GM12878 (cell line): ENCODE data around the gene UST. TPM values are rescaled to one million over a fixed set of nuclear protein-coding genes. Genes with fewer than 3 reads are reported as not detected.

Source experiments
- ATF7 ChIP-seq: fragments of 450-650 bp; IDR thresholded peaks from 2 replicates; pipeline ENCODE4 v1.6.1; 2016; ENCODE audit warnings: low read depth, mild to moderate bottlenecking
- BACH1 ChIP-seq: fragments of 450-650 bp; IDR thresholded peaks from 2 replicates; pipeline ENCODE4 v1.6.1; 2017; ENCODE audit warnings: mild to moderate bottlenecking, borderline replicate concordance
- CHD2 ChIP-seq: IDR thresholded peaks from 2 replicates; pipeline ENCODE4 v1.6.1; 2011; ENCODE audit warnings: low read depth, low read length, improper control_type of control experiment, borderline replicate concordance
- EED ChIP-seq: sonication (generic); IDR thresholded peaks from 2 replicates; pipeline ENCODE4 v1.6.1; 2016; ENCODE audit warnings: antibody characterized with exemption, low read depth
- EP300 ChIP-seq, 2 experiments: fragments of 150-350 bp in 1 of 2; IDR thresholded peaks; 2 replicates each; pipeline ENCODE4 v1.6.1; 2011 to 2012; ENCODE audit warnings: low read depth in 2 of 2, low read length in 2 of 2, borderline replicate concordance in 1 of 2, improper control_type of control experiment in 1 of 2, inconsistent platforms in 1 of 2; ENCODE audit not compliant: control insufficient read depth in 1 of 2
- MTA2 ChIP-seq: fragments of 450-650 bp; IDR thresholded peaks from 2 replicates; pipeline ENCODE4 v1.6.1; 2016; ENCODE audit warnings: low read depth, mild to moderate bottlenecking, moderate library complexity
- MXI1 ChIP-seq: fragments of 150-350 bp; IDR thresholded peaks from 2 replicates; pipeline ENCODE4 v1.6.1; 2011; ENCODE audit warnings: low read depth, mild to moderate bottlenecking, inconsistent platforms, low read length, improper control_type of control experiment
- NFXL1 ChIP-seq: fragments of 450-650 bp; IDR thresholded peaks from 2 replicates; pipeline ENCODE4 v1.6.1; 2017; ENCODE audit warnings: antibody characterized with exemption, mild to moderate bottlenecking, borderline replicate concordance
- NFYA ChIP-seq: IDR thresholded peaks from 2 replicates; pipeline ENCODE4 v1.6.1; 2011; ENCODE audit warnings: low read depth, mild to moderate bottlenecking, low read length, improper control_type of control experiment, borderline replicate concordance
- NFYB ChIP-seq: IDR thresholded peaks from 2 replicates; pipeline ENCODE4 v1.6.1; 2011; ENCODE audit warnings: low read depth, mild to moderate bottlenecking, low read length, improper control_type of control experiment, moderate library complexity; ENCODE audit not compliant: insufficient read depth
- RAD51 ChIP-seq: fragments of 450-650 bp; IDR thresholded peaks from 2 replicates; pipeline ENCODE4 v1.6.1; 2016; ENCODE audit warnings: moderate library complexity, mild to moderate bottlenecking, inconsistent platforms
- WRNIP1 ChIP-seq: IDR thresholded peaks from 2 replicates; pipeline ENCODE4 v1.6.1; 2011; ENCODE audit warnings: low read depth, low read length, improper control_type of control experiment, borderline replicate concordance
- YY1 ChIP-seq: IDR thresholded peaks from 2 replicates; pipeline ENCODE4 v1.6.1; 2011; ENCODE audit warnings: low read depth, mild to moderate bottlenecking, low read length
- ZNF207 ChIP-seq: fragments of 450-650 bp; IDR thresholded peaks from 2 replicates; pipeline ENCODE4 v1.6.1; 2014; ENCODE audit warnings: antibody characterized with exemption, mild to moderate bottlenecking, borderline replicate concordance
- polyA plus RNA-seq, 11 experiments: library from polyadenylated mRNA; depleted of rRNA in 4 of 11; unstranded in 6 of 11; stranded (reverse) in 5 of 11; fragments of >200 nt; fragmentation: Nextera tagmentation in 4 of 11; fragmentation: Illumina TruSeq in 1 of 11; extraction: Ambion mirVana in 4 of 11; extraction: Trizol in 1 of 11; gene quantifications; 1 replicate in 1 of 11; 2 replicates in 10 of 11; pipeline versions ENCODE4 v1.2.1 to v1.2.3, GENCODE V29; 2011 to 2016; ENCODE audit warnings: inconsistent platforms in 2 of 11, missing spikeins in 2 of 11, low read depth in 1 of 11
- total RNA-seq, 4 experiments: library from RNA; depleted of rRNA in 3 of 4; stranded (reverse); fragments of >200 nt in 3 of 4; fragmentation: Illumina TruSeq in 1 of 4; extraction: Trizol in 1 of 4; gene quantifications; 2 replicates each; pipeline versions ENCODE4 v1.2.1 to v1.2.3, GENCODE V29; 2013 to 2021
- TF ChIP-seq, protein P1 (sequence below): IDR thresholded peaks from 2 replicates; pipeline ENCODE4 v1.6.1; 2011; ENCODE audit warnings: mild to moderate bottlenecking, low read depth, low read length, moderate library complexity; ENCODE audit not compliant: insufficient replicate concordance
- TF ChIP-seq, protein P2 (sequence below): fragments of 450-650 bp; IDR thresholded peaks from 2 replicates; pipeline ENCODE4 v1.6.1; 2017; ENCODE audit warnings: mild to moderate bottlenecking, moderate library complexity
- TF ChIP-seq, protein P3 (sequence below): fragments of 450-650 bp; IDR thresholded peaks from 2 replicates; pipeline ENCODE4 v1.6.1; 2016; ENCODE audit warnings: mild to moderate bottlenecking
- TF ChIP-seq, protein P4 (sequence below): fragments of 450-650 bp; IDR thresholded peaks from 2 replicates; pipeline ENCODE4 v1.6.1; 2016; ENCODE audit warnings: mild to moderate bottlenecking

UST gene
- total and polyA plus RNA-seq, 10 of the 15 experiments (the other 5 are each of a cell fraction or from before 2014, with no cell fraction given) = 0.74 to 43.3 (median 2.2) TPM

DNA sequence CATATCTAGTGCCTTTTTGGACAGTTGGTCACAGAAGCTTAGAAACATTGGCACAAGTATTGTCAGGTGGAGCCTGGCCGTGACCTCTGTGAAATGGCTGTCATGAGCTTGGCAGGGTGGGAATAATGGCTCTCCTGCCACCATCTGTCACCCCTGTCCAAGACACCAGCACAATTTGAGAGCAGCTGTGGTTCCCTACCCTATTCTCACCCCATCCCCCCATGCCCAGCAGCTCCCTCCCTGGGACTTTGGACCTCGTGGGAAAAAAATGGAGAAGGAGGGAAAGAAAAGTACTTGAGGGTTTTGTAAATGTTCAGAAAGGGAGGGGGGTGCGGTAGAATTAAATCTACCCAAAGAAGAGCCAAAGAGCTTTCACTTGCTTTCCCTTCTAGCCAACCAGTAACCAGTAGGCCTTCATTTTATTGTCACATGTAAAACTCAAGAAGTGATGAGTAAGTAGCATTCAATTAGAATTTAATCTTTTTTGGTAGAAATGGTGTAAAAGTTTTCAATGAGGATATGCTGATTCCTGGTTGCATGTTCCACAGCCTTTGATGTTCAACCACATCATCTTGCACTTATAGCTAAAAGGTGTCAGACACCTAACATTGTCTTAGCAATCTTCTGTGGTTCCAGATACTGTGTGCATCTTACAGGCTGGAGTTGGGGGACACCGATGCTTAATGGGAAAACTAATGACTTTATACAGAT, 307.2 kb downstream of the UST start (continued):
- TF ChIP-seq NFYB (peak; percentile 66; the same call in 1 of the 2 replicates), CHD2 (peak; percentile 61; the same call in 1 of the 2 replicates), NFYA (no peak), MTA2 (peak; percentile 70), YY1 (peak; percentile 43; the same call in 1 of the 2 replicates), EED (peak; percentile 51; the same call in 1 of the 2 replicates), NFXL1 (no peak), ATF7 (peak; percentile 24; the same call in 1 of the 2 replicates), ZNF207 (no peak), EP300 (IDR thresholded peaks at IDR 0.05; ENCODE audit: borderline replicate concordance in 1 of 2, control insufficient read depth in 1 of 2, low read depth in 2 of 2, low read length in 2 of 2) (peak in 1 of 2 experiments; percentile 48; a peak in 1 of 4 replicates), WRNIP1 (peak; percentile 26; the same call in 1 of the 2 replicates), BACH1 (peak; percentile 33; the same call in 1 of the 2 replicates), RAD51 (peak; percentile 64; the same call in 1 of the 2 replicates), MXI1 (peak; percentile 84; the same call in 1 of the 2 replicates)
- TF ChIP-seq, protein P1, sequence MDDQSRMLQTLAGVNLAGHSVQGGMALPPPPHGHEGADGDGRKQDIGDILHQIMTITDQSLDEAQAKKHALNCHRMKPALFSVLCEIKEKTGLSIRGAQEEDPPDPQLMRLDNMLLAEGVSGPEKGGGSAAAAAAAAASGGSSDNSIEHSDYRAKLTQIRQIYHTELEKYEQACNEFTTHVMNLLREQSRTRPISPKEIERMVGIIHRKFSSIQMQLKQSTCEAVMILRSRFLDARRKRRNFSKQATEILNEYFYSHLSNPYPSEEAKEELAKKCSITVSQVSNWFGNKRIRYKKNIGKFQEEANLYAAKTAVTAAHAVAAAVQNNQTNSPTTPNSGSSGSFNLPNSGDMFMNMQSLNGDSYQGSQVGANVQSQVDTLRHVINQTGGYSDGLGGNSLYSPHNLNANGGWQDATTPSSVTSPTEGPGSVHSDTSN = no peak
- TF ChIP-seq, protein P2, sequence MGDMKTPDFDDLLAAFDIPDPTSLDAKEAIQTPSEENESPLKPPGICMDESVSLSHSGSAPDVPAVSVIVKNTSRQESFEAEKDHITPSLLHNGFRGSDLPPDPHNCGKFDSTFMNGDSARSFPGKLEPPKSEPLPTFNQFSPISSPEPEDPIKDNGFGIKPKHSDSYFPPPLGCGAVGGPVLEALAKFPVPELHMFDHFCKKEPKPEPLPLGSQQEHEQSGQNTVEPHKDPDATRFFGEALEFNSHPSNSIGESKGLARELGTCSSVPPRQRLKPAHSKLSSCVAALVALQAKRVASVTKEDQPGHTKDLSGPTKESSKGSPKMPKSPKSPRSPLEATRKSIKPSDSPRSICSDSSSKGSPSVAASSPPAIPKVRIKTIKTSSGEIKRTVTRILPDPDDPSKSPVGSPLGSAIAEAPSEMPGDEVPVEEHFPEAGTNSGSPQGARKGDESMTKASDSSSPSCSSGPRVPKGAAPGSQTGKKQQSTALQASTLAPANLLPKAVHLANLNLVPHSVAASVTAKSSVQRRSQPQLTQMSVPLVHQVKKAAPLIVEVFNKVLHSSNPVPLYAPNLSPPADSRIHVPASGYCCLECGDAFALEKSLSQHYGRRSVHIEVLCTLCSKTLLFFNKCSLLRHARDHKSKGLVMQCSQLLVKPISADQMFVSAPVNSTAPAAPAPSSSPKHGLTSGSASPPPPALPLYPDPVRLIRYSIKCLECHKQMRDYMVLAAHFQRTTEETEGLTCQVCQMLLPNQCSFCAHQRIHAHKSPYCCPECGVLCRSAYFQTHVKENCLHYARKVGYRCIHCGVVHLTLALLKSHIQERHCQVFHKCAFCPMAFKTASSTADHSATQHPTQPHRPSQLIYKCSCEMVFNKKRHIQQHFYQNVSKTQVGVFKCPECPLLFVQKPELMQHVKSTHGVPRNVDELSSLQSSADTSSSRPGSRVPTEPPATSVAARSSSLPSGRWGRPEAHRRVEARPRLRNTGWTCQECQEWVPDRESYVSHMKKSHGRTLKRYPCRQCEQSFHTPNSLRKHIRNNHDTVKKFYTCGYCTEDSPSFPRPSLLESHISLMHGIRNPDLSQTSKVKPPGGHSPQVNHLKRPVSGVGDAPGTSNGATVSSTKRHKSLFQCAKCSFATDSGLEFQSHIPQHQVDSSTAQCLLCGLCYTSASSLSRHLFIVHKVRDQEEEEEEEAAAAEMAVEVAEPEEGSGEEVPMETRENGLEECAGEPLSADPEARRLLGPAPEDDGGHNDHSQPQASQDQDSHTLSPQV = peak; percentile 87
- TF ChIP-seq, protein P3, sequence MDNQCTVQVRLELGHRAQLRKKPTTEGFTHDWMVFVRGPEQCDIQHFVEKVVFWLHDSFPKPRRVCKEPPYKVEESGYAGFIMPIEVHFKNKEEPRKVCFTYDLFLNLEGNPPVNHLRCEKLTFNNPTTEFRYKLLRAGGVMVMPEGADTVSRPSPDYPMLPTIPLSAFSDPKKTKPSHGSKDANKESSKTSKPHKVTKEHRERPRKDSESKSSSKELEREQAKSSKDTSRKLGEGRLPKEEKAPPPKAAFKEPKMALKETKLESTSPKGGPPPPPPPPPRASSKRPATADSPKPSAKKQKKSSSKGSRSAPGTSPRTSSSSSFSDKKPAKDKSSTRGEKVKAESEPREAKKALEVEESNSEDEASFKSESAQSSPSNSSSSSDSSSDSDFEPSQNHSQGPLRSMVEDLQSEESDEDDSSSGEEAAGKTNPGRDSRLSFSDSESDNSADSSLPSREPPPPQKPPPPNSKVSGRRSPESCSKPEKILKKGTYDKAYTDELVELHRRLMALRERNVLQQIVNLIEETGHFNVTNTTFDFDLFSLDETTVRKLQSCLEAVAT = peak; percentile 92
- TF ChIP-seq, protein P4, sequence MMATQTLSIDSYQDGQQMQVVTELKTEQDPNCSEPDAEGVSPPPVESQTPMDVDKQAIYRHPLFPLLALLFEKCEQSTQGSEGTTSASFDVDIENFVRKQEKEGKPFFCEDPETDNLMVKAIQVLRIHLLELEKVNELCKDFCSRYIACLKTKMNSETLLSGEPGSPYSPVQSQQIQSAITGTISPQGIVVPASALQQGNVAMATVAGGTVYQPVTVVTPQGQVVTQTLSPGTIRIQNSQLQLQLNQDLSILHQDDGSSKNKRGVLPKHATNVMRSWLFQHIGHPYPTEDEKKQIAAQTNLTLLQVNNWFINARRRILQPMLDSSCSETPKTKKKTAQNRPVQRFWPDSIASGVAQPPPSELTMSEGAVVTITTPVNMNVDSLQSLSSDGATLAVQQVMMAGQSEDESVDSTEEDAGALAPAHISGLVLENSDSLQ = peak; percentile 29; the same call in 1 of the 2 replicates
